ENCODE measurements around the gene SCD5.

The SCD5 gene

GRCh38 chr4:82792912-82793649 is 5.5 kb downstream of the SCD5 start:
- DNase-seq, result no peak

GRCh38 chr4:82791179-82791578 is 7.4 kb downstream of the SCD5 start:
- DNase-seq, result no peak

- no peak for DNase-seq
Observed at GRCh38 chr4:82790060-82790660, 8.4 kb downstream of the SCD5 start.

- no peak for DNase-seq
Observed at GRCh38 chr4:82789025-82789776, 9.4 kb downstream of the SCD5 start.

- no peak for DNase-seq
Observed at GRCh38 chr4:82787342-82787741, 11.3 kb downstream of the SCD5 start.

- DNase-seq, result no peak
Observed at GRCh38 chr4:82786828-82787227, 11.8 kb downstream of the SCD5 start.

- DNase-seq, result no peak
Observed at GRCh38 chr4:82785611-82786400, 12.8 kb downstream of the SCD5 start.

- peak; percentile 57 for DNase-seq
Observed at GRCh38 chr4:82784681-82785610, 13.7 kb downstream of the SCD5 start.

GRCh38 chr4:82782626-82783345 is 15.8 kb downstream of the SCD5 start:
- no peak for DNase-seq

GRCh38 chr4:82780752-82781231 is 17.8 kb downstream of the SCD5 start:
- DNase-seq, result peak; percentile 61

GRCh38 chr4:82780170-82780751 is 18.3 kb downstream of the SCD5 start:
- no peak for DNase-seq

GRCh38 chr4:82779032-82779431 is 19.6 kb downstream of the SCD5 start:
- DNase-seq, result no peak

GRCh38 chr4:82777857-82778525 is 20.6 kb downstream of the SCD5 start:
- no peak for DNase-seq

GRCh38 chr4:82776925-82777542 is 21.6 kb downstream of the SCD5 start:
- no peak for DNase-seq

- no peak for DNase-seq
Observed at GRCh38 chr4:82775243-82775642, 23.4 kb downstream of the SCD5 start.

- peak; percentile 48 for DNase-seq
Observed at GRCh38 chr4:82774711-82775171, 23.9 kb downstream of the SCD5 start.

- no peak for DNase-seq
Observed at GRCh38 chr4:82773057-82773456, 25.5 kb downstream of the SCD5 start.

GRCh38 chr4:82770607-82771006 is 28.0 kb downstream of the SCD5 start:
- DNase-seq, result no peak

GRCh38 chr4:82765134-82765533 is 33.5 kb downstream of the SCD5 start:
- no peak for DNase-seq

GRCh38 chr4:82761229-82761628 is 37.4 kb downstream of the SCD5 start:
- DNase-seq, result no peak
